ENCODE results near the gene ZNF189.

The ZNF189 gene

GRCh38 chr9:101414839-101415238 is 16.2 kb downstream of the ZNF189 start:
- no peak for TF ChIP-seq CTCF (IDR thresholded peaks at IDR 0.05)

- TF ChIP-seq CTCF (IDR thresholded peaks at IDR 0.05): no peak
Observed at GRCh38 chr9:101415578-101415977, 16.9 kb downstream of the ZNF189 start.

- TF ChIP-seq CTCF (IDR thresholded peaks at IDR 0.05): no peak
Observed at GRCh38 chr9:101417389-101417788, 18.7 kb downstream of the ZNF189 start.

- no peak for TF ChIP-seq CTCF (IDR thresholded peaks at IDR 0.05)
Observed at GRCh38 chr9:101417977-101418376, 19.3 kb downstream of the ZNF189 start.

GRCh38 chr9:101418518-101419430 is 20.1 kb downstream of the ZNF189 start:
- no peak for TF ChIP-seq CTCF (IDR thresholded peaks at IDR 0.05)

- TF ChIP-seq CTCF (IDR thresholded peaks at IDR 0.05): no peak
Observed at GRCh38 chr9:101419863-101420262, 21.2 kb downstream of the ZNF189 start.

- TF ChIP-seq CTCF (IDR thresholded peaks at IDR 0.05): no peak
Observed at GRCh38 chr9:101421653-101422065, 23.0 kb downstream of the ZNF189 start.
